ENCODE data around the gene ANP32A. TPM values are rescaled to one million over a fixed set of nuclear protein-coding genes. Genes with fewer than 3 reads are reported as not detected.

ANP32A gene
- total and polyA plus RNA-seq, 8 donors: 111 to 346 (median 298) TPM

DNA sequence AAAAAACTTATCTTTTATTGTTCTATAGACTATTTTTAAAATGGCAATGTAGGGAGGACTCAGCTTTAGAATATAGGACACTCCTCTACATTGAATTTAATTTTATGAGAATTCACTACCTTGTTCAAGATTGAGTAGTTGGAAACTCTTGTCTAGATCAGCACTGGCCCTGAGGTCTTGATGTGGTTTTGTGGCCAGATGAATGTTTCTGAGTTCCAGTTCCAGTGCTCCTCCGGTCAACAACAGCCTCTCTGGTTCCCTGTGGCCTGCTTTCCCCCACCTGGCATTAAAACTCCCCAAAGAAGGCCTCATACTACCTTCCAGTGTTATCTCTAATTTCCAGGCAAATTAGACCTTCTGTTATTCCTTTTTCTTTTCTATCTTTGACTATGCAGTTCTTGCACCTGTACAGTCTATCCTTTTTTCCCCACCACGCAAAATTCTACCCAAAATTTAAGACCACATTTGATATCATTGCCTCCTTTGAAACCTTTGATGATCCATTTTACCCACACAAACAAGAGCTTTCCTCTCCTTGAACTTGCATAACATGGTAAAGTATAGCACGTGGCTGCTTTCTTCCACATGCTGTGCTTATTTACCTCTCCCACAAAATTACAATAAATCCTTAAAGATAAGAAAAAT, 9.6 kb upstream of the ANP32A start:
- TF ChIP-seq, protein P1, sequence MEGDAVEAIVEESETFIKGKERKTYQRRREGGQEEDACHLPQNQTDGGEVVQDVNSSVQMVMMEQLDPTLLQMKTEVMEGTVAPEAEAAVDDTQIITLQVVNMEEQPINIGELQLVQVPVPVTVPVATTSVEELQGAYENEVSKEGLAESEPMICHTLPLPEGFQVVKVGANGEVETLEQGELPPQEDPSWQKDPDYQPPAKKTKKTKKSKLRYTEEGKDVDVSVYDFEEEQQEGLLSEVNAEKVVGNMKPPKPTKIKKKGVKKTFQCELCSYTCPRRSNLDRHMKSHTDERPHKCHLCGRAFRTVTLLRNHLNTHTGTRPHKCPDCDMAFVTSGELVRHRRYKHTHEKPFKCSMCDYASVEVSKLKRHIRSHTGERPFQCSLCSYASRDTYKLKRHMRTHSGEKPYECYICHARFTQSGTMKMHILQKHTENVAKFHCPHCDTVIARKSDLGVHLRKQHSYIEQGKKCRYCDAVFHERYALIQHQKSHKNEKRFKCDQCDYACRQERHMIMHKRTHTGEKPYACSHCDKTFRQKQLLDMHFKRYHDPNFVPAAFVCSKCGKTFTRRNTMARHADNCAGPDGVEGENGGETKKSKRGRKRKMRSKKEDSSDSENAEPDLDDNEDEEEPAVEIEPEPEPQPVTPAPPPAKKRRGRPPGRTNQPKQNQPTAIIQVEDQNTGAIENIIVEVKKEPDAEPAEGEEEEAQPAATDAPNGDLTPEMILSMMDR (IDR thresholded peaks at IDR 0.05): no peak
- Histone ChIP-seq H3K36me3 (no peaks in the 10 kb centered on the region), H3K27ac (no peak overlapping the region), H3K27me3 (peaks cover 0 to 3% of the 10 kb centered on the region in 2 donors), H3K4me3 (no peak overlapping the region), H3K4me1 (peaks cover 0 to 16% of the 10 kb centered on the region in 2 donors), H3K9me3 (no peaks in the 10 kb centered on the region)
- intact Hi-C loops (cut with DNase I): no loop called here
- ATAC-seq (no peak), DNase-seq (no peak)

DNA sequence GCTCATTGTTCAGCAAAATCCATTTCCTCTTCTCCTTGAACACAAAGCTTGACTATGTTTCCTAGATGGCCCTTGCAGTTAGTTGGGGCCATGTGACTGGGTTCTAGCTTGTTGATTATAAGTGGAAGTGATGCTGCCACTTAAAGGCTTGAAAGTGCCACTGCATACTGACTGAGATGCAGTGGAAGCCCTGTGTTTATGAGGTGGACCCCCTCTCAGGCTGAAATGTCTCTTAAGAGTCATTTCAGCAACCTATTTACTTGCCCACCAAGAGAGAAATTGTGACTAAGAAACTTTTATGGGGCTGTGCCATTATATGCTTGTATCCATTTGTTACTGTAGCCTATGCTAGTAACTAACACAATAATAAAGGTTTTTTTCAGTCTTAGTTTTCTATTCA, 8.4 kb upstream of the ANP32A start:
- TF ChIP-seq, protein P1 (IDR thresholded peaks at IDR 0.05): peak; percentile 25 to 44
- DNase-seq (no peak), ATAC-seq (peak; percentile 80)
- Histone ChIP-seq H3K27ac (no peak overlapping the region), H3K36me3 (no peaks in the 10 kb centered on the region), H3K4me3 (no peak overlapping the region), H3K27me3 (peaks cover 0 to 3% of the 10 kb centered on the region in 2 donors), H3K4me1 (peaks cover 0 to 10% of the 10 kb centered on the region in 2 donors), H3K9me3 (no peaks in the 10 kb centered on the region)
- intact Hi-C loops (cut with DNase I): loop anchor here in 1 of 2 donors (10.0 kb wide), 1 partner anchor 54 kb away; no protein-coding TSS in a partner anchor

DNA sequence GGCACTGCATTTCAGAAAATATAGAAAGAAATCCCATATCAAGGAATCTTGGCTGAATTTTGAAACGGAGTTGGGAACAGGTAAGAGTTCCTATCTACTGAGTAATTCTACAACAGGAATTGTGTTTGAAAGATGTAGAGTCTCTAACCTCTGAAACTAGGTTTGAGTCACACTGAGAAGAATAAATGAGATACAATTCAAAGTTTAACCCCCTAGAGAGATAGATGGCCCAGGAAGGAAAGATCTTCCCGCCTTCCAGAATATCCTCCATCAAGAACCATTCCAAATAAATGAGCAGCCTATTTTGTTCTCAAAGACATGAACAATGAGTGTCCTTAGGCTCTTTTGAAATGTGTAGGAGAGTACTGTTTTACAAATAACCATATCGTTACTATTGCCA, 2.9 kb upstream of the ANP32A start:
- Histone ChIP-seq H3K4me1 (peaks cover 7 to 19% of the 10 kb centered on the region in 2 donors), H3K9me3 (no peaks in the 10 kb centered on the region), H3K36me3 (no peaks in the 10 kb centered on the region), H3K27ac (no peak overlapping the region), H3K4me3 (no peak overlapping the region), H3K27me3 (no peaks in the 10 kb centered on the region)
- TF ChIP-seq, protein P1 (IDR thresholded peaks at IDR 0.05): no peak
- DNase-seq: no peak
- ATAC-seq: no peak
- intact Hi-C loops (cut with DNase I): loop anchor here in 1 of 2 donors (10.0 kb wide), 1 partner anchor 49 kb away; no protein-coding TSS in a partner anchor

DNA sequence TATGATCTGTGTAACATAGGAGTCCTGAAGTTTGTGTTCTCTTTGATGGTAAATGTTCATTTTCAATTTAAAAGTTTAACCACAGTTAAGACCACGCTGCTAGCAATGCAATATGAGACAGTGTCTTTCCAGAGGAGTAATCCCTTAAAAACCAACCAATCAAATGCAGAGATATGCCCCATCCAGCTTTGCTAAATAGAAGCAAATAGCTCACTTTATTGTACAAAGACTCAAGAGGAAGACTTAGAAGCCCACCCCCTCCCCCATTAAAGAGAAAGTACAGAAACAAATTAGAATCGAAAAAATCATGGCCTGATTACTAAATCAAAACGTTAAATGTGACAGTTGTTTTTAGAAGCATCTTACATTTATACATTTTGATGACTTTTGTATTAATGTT, 2.1 kb upstream of the ANP32A start:
- DNase-seq (no peak), ATAC-seq (no peak)
- no peak overlapping the region for H3K27ac ChIP-seq
- H3K4me1 ChIP-seq: peaks cover 7 to 16% of the 10 kb centered on the region in 2 donors
- no peak overlapping the region for H3K4me3 ChIP-seq
- no peaks in the 10 kb centered on the region for H3K36me3 ChIP-seq
- TF ChIP-seq, protein P1 (IDR thresholded peaks at IDR 0.05): no peak
- intact Hi-C loops (cut with DNase I): loop anchor here in 1 of 2 donors (10.0 kb wide), 1 partner anchor 48 kb away; no protein-coding TSS in a partner anchor
- H3K27me3 ChIP-seq: no peaks in the 10 kb centered on the region
- H3K9me3 ChIP-seq: no peaks in the 10 kb centered on the region

DNA sequence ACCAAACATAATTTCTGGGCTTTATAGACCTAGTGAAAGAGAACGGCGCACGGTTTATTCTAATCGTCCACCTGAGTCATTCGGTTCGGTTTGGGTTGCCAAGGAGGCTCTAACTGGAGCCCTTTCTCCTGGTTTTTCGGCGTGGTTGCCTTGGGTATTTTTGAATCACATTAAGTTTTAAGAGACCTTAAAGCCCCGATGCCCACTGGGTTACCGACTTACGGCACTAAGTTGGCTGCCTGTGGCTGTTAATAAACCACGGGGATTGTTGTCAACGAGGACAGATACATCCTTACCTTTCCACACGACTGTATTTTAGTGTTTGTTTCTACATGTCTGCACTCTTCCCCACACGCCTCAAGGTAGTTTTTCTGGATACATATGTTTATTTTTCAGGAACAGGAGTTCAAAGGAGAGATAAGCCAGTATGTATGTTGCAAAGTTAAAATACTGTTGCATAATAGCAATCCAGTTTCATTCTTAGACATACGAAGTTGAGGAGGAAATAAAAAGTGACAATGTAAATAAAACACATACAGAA, 1.2 kb upstream of the ANP32A start:
- no peaks in the 10 kb centered on the region for H3K9me3 ChIP-seq
- peak overlapping the region; percentile 66 to 90 for H3K4me3 ChIP-seq
- no peaks in the 10 kb centered on the region for H3K36me3 ChIP-seq
- H3K27ac ChIP-seq: peak overlapping the region; percentile 98 to 99
- H3K4me1 ChIP-seq: peaks cover 7 to 18% of the 10 kb centered on the region in 2 donors
- H3K27me3 ChIP-seq: no peaks in the 10 kb centered on the region
- ATAC-seq (no peak), DNase-seq (no peak)
- TF ChIP-seq, protein P1 (IDR thresholded peaks at IDR 0.05): no peak
- intact Hi-C loops (cut with DNase I): loop anchor here in 1 of 2 donors (10.0 kb wide), 1 partner anchor 47 kb away; no protein-coding TSS in a partner anchor

All from left lung (tissue), 10 donors.